Stimulated activated naive CD8-positive, alpha-beta T cell treated with anti-CD3 and anti-CD28 coated beads, Interleukin-15, Interleukin-2, amounts not matched to agents 100 ng/mL and 50 ng/mL, for 24 hours (primary cell): ENCODE data around the gene SEMA5A.
"Not testable (repeated sequence)": the region's sequence is repeated elsewhere in the genome, so short reads cannot be mapped to it uniquely, and the experiment has no call there.

ENCODE experiments used
- H3K27ac Mint-ChIP-seq: one replicate; pipeline ENCODE4 v1.8.0; 2021; ENCODE audit warnings: mild to moderate bottlenecking, mixed read lengths
- H3K27me3 Mint-ChIP-seq: one replicate; pipeline ENCODE4 v1.8.0; 2021; ENCODE audit warnings: mixed read lengths
- H3K36me3 Mint-ChIP-seq: one replicate; pipeline ENCODE4 v1.8.0; 2021; ENCODE audit warnings: low read depth, mixed read lengths
- H3K4me1 Mint-ChIP-seq: one replicate; pipeline ENCODE4 v1.8.0; 2021; ENCODE audit warnings: low read depth, mixed read lengths
- H3K4me3 Mint-ChIP-seq: one replicate; pipeline ENCODE4 v1.8.0; 2021; ENCODE audit warnings: mild to moderate bottlenecking, mixed read lengths
- H3K9me3 Mint-ChIP-seq: one replicate; pipeline ENCODE4 v1.8.0; 2021; ENCODE audit warnings: mixed read lengths

Gene SEMA5A

DNA sequence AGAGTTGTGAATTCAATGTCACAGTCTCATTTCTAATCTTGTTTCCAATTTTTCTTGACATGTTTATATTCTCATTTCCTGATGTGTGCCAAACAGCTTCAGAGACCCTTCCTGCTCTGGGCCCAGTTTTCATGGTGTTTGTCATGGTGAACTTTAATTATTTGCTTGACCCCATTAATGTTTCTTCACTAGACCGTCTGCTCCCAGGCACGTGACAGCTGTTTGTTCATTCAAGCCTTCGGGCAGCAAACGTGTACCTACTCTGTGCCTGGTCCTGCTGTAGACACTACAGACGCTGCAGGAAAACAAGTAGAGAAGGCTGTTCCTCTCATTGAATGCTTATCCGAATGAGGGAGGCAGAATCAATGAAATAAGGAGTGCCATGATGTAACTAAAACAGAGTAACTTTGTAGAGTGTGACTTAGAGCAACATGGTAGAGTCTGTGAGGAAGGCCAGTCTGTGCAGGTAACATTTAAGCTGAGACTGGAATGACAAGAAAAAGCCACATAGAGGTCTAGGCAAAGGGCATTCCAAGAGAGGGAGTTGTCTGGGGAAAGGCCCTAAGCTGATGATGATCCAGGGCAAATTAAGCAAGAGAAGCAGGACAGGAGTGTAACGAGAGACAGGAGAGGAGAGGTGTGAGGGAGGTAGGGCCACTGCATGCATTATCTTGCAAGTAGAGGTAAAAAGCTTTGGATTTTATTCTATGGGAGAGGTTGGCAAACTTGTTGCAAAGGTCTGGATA, 191.4 kb downstream of the SEMA5A start:
- H3K4me3 Mint-ChIP-seq, result no peak overlapping the region
- no peaks in the 10 kb centered on the region for H3K27me3 Mint-ChIP-seq
- H3K27ac Mint-ChIP-seq, result no peak overlapping the region
- no peaks in the 10 kb centered on the region for H3K36me3 Mint-ChIP-seq
- no peaks in the 10 kb centered on the region for H3K4me1 Mint-ChIP-seq
- peaks cover 3% of the 10 kb centered on the region for H3K9me3 Mint-ChIP-seq

DNA sequence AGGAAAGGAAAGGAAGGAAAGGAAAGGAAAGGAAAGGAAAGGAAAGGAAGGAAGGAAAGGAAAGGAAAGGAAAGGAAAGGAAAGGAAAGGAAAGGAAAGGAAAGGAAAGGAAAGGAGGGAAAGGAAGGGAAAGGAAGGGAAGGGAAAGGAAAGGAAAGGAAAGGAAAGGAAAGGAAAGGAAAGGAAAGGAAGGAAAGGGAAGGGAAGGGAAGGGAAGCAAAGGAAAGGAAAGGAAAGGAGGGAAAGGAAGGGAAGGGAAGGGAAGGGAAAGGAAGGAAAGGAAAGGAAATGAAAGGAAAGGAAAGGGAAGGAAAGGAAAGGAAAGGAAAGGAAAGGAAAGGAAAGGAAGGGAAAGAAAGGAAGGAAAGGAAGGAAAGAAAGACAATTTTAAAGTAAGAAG, 192.8 kb downstream of the SEMA5A start:
- H3K4me3 Mint-ChIP-seq, H3K9me3 Mint-ChIP-seq, H3K27me3 Mint-ChIP-seq, H3K4me1 Mint-ChIP-seq, H3K27ac Mint-ChIP-seq, H3K36me3 Mint-ChIP-seq: not testable (repeated sequence)

- Mint-ChIP-seq H3K27me3 (no peaks in the 10 kb centered on the region), H3K36me3 (no peaks in the 10 kb centered on the region), H3K27ac (no peak overlapping the region), H3K9me3 (peaks cover 3% of the 10 kb centered on the region), H3K4me3 (no peak overlapping the region), H3K4me1 (no peaks in the 10 kb centered on the region)
Measured at GRCh38 chr5:9351546-9351945, 194.3 kb downstream of the SEMA5A start.

DNA sequence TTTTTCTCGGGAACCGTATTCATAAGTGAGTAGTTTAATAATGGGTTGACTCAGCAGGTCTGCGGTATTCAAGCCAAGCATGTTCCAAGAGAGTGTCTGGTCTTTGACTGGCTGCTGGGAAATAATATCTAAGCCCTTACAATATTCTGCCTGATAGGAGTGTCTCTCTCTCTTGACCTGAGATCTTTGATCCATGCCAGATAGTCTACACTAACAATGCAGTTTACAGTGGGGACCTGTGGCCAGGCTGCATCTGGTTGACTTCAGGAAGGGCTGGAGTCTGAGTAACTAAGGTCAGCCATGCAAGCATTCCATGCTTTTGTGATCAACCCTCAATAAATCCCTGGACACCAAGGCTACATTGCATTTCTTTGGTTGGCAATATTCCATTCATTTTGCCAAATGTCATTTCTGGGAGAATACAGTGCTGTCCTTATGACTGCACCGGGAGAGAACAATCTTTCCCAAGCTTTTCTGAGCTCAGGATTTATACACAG, 195.5 kb downstream of the SEMA5A start:
- Mint-ChIP-seq H3K27ac (no peak overlapping the region), H3K36me3 (no peaks in the 10 kb centered on the region), H3K4me3 (no peak overlapping the region), H3K4me1 (no peaks in the 10 kb centered on the region), H3K27me3 (no peaks in the 10 kb centered on the region), H3K9me3 (peaks cover 3% of the 10 kb centered on the region)

DNA sequence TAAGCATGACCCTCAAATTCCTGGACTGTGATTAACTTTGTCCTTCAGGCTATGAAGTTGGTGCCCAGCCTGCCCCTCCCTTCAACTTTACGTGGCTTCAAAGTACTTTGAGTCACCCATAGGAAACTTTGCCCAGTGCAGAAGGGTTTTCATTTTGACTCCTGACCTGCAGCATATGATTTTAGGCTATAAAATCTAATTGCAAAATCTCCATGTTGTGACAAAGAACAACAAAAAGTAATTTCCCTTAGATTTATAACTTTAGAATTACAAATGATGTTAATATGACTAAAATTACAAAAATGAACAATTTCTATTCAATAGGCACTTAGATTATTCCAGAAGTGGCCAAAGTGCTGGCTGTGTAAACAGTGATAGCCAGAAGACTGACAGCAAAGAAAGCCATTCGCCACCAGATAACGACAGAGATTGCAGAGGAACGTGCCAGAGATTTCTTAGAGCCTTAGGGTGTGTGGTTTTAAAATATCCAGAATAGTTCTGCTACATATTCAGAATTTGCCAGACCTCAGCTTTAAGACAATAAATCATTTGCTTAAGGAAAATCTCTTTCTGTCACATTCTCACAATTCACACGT, 197.4 kb downstream of the SEMA5A start:
- Mint-ChIP-seq H3K4me1 (no peaks in the 10 kb centered on the region), H3K36me3 (no peaks in the 10 kb centered on the region), H3K9me3 (no peaks in the 10 kb centered on the region), H3K27me3 (no peaks in the 10 kb centered on the region), H3K4me3 (no peak overlapping the region), H3K27ac (no peak overlapping the region)

- Mint-ChIP-seq H3K36me3 (no peaks in the 10 kb centered on the region), H3K4me1 (no peaks in the 10 kb centered on the region), H3K27me3 (no peaks in the 10 kb centered on the region), H3K9me3 (no peaks in the 10 kb centered on the region), H3K4me3 (no peak overlapping the region), H3K27ac (no peak overlapping the region)
Measured at GRCh38 chr5:9347541-9348295, 198.2 kb downstream of the SEMA5A start.

GRCh38 chr5:9347032-9347431, 198.8 kb downstream of the SEMA5A start:
- Mint-ChIP-seq H3K36me3 (no peaks in the 10 kb centered on the region), H3K27me3 (no peaks in the 10 kb centered on the region), H3K4me1 (no peaks in the 10 kb centered on the region), H3K27ac (no peak overlapping the region), H3K9me3 (no peaks in the 10 kb centered on the region), H3K4me3 (no peak overlapping the region)

DNA sequence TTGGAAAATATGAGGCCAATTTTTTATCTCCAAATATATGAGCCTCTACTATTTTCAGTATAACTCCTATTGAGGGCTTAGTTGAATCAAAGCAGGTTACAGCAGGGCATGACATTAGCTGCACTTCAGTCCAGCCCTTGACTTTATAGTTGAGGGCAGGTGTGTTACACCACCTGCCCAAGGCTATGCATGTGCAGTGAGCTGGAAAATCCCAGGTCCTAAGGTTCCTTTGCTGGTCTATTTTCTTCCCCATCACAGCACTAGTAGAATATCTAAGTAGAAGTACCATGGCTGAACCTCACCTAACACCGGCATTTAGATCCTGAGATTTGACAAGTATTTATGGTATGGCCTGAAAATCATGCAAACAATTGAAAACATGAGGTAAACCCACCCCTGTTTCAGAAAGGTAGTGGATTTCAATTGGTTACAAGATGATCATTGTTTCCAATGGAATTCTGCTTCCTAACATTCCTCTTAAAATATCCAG, 201.1 kb downstream of the SEMA5A start:
- no peaks in the 10 kb centered on the region for H3K9me3 Mint-ChIP-seq
- H3K4me1 Mint-ChIP-seq, result no peaks in the 10 kb centered on the region
- H3K36me3 Mint-ChIP-seq, result no peaks in the 10 kb centered on the region
- no peak overlapping the region for H3K4me3 Mint-ChIP-seq
- no peaks in the 10 kb centered on the region for H3K27me3 Mint-ChIP-seq
- no peak overlapping the region for H3K27ac Mint-ChIP-seq

- Mint-ChIP-seq H3K9me3 (peaks cover 4% of the 10 kb centered on the region), H3K27ac (no peak overlapping the region), H3K27me3 (no peaks in the 10 kb centered on the region), H3K4me3 (no peak overlapping the region), H3K36me3 (no peaks in the 10 kb centered on the region), H3K4me1 (no peaks in the 10 kb centered on the region)
Measured at GRCh38 chr5:9343146-9343850, 202.6 kb downstream of the SEMA5A start.

GRCh38 chr5:9342161-9342787, 203.6 kb downstream of the SEMA5A start:
- no peaks in the 10 kb centered on the region for H3K4me1 Mint-ChIP-seq

DNA sequence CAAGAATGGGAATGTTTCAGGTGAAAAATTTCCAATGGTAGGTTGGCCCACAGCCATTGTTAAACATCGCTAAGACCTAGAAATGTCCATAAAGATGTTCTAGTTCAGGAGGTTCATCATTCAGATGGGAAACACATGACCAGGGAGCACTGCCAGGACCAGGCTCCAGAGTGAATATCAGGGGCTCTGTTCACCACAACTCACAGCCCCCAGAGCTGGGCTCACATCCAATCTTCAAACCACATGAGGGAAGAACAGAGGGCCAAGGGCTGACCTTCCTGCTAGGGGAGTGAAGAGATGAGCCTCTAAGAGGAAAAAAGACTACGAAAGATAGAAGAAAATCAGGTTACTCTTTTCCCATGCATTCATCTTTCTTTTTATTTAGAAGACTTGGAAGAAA, 205.8 kb downstream of the SEMA5A start:
- Mint-ChIP-seq H3K4me1 (no peaks in the 10 kb centered on the region), H3K27ac (no peak overlapping the region), H3K36me3 (no peaks in the 10 kb centered on the region), H3K9me3 (peaks cover 6% of the 10 kb centered on the region), H3K4me3 (no peak overlapping the region), H3K27me3 (no peaks in the 10 kb centered on the region)

More at GRCh38 chr5:9342161-9342787, 203.6 kb downstream of the SEMA5A start:
- Mint-ChIP-seq H3K27me3 (no peaks in the 10 kb centered on the region), H3K9me3 (peaks cover 6% of the 10 kb centered on the region), H3K4me3 (no peak overlapping the region), H3K36me3 (no peaks in the 10 kb centered on the region), H3K27ac (no peak overlapping the region)

DNA sequence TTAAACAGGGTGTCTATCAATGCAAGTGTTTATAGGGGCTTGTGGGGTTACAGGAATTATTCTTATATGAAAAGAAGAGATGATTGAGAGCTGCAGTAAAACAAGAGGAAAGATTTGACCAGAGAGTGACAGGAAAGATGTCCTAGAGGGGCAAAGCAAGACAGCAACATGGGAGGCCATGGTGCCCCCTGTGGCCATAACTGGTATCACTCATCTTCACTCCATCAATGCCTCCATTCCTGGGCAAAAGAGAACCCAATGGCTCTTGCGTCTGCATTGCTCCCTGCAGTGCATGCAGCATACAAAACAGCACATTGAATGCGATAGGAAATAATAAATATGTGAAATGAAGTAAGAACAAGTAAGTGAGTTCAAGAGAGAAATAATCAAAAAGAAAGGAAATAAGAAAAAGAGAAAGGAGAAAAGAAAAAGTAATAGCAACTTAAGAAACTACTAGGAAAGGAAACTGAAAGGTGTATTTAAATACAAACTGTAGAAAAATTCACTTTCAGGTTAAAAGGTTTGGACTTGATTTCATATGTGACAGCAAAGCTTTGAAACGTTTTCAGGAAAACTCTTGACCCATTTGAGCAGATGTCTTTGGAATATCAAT, 206.6 kb downstream of the SEMA5A start:
- H3K27ac Mint-ChIP-seq, result no peak overlapping the region
- no peaks in the 10 kb centered on the region for H3K36me3 Mint-ChIP-seq
- no peaks in the 10 kb centered on the region for H3K27me3 Mint-ChIP-seq
- H3K4me3 Mint-ChIP-seq, result no peak overlapping the region
- no peaks in the 10 kb centered on the region for H3K4me1 Mint-ChIP-seq
- H3K9me3 Mint-ChIP-seq, result peaks cover 6% of the 10 kb centered on the region

GRCh38 chr5:9338796-9339195, 207.1 kb downstream of the SEMA5A start:
- H3K4me3 Mint-ChIP-seq, result no peak overlapping the region

More at GRCh38 chr5:9338796-9339195, 207.1 kb downstream of the SEMA5A start:
- H3K27ac Mint-ChIP-seq, result no peak overlapping the region
- no peaks in the 10 kb centered on the region for H3K36me3 Mint-ChIP-seq
- H3K4me1 Mint-ChIP-seq, result no peaks in the 10 kb centered on the region
- H3K27me3 Mint-ChIP-seq, result no peaks in the 10 kb centered on the region
- H3K9me3 Mint-ChIP-seq, result peaks cover 6% of the 10 kb centered on the region
